Left forelimb (tissue), 1 donor: Measurements from ENCODE around the gene PACS2.
"Not testable (repeated sequence)": the region's sequence is repeated elsewhere in the genome, so short reads cannot be mapped to it uniquely, and the experiment has no call there.

Experiments used
- DNase-seq: peaks from one replicate; pipeline ENCODE4 v3.0.0-alpha.2; 2018; ENCODE audit warnings: low spot score

Gene PACS2

GRCh38 chr14:105314287-105315200 is at the start of gene PACS2:
Gene PACS2, plus strand, starts transcription at chr14:105314748. Its CDS starts 171 bp downstream, at chr14:105314919.
- peak; percentile 84 for DNase-seq

GRCh38 chr14:105267820-105268548 is 46.6 kb upstream of the PACS2 start:
- DNase-seq, result no peak

DNA sequence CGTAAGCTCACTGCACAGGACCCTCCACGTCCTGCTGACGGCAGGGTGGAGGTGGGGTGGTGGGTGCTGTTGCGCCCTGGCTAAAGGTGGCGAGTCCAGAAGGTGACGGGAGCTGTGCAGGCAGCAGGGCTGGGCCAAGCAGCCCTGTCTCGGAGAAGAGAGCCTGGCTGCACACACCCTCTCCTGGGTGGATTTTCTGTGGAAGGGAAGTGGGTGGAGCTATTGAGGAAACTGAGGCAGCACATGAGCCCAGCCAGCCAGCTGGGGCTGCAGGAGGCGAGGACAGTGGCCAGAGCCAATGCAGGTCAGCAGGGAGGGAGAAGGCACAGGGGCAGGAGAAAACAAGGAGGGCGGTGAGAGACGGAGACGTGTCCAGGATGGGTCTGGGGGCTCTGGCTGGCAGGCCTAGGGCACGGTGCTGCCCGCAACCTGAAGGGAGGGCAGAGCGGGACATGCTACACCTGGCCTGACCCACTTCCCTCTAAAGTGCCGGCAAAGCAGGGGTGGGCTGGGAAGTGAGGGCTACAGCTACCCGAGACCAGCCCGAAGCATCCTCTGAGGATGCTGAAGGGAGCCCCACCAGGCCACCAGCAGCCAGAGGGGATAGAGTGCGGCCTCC is 45.7 kb upstream of the PACS2 start:
- DNase-seq, result no peak

DNA sequence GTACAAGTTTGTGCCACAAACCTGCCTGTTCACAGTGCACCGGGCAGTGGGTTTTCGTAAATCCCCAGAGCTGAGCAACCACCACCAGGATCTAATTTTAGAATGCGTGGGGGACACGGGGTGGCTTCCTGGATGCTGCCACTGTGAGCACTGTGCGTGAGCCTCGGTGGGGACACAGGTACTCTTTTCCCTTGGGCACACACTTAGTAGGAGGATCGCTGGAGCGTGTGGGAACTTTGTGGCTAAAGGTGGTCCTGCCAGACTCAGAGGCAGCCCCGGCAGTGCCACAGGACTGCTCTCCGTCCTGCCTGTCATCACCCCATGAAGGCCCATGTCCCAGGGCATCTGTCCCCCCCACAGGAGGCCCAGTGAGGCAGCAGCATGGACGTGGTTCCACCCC is 45.1 kb upstream of the PACS2 start:
- no peak for DNase-seq

- no peak for DNase-seq
Observed at GRCh38 chr14:105271224-105271890, 43.2 kb upstream of the PACS2 start.

DNA sequence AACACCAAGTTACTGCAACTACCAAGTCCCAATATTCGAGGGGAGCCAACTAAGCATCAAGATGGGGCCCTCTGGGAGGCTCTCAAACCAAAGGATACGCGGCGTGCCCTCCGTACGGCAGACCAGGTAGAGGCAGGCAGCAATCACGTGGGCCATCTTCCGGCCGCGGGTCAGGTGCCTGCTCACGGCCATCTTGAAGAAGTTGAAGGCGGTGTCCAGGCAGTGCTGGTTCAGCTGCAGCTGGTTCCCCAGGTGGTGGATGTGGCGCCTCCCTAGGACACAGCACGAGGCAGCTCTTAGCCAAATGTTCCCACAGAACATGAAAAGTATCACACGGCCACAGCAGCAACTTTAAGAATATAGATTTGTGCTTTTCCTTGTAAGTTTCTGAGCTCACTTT is 41.9 kb upstream of the PACS2 start:
- no peak for DNase-seq

DNA sequence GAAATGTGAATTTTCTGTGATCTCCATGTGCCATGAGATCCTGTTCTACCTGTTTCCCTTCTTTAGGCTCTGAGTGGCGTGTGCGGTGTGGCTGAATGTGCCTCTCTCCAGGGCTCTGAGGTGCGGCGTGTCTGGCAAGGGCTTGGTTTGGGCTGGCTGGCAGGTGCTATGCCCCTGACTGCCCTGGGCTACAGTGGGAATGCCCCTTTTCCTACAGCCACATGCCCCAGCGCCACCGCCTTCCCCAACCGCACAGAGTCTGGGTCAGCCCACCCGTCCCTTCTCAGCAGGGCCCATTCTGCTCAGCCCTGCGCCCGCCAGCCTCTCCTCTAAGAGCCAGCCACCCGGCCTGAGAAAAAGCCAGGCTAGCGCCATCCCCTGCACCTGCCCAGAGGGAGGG is 41.5 kb upstream of the PACS2 start:
- DNase-seq, result no peak

- no peak for DNase-seq
Observed at GRCh38 chr14:105274637-105275036, 39.9 kb upstream of the PACS2 start.

DNA sequence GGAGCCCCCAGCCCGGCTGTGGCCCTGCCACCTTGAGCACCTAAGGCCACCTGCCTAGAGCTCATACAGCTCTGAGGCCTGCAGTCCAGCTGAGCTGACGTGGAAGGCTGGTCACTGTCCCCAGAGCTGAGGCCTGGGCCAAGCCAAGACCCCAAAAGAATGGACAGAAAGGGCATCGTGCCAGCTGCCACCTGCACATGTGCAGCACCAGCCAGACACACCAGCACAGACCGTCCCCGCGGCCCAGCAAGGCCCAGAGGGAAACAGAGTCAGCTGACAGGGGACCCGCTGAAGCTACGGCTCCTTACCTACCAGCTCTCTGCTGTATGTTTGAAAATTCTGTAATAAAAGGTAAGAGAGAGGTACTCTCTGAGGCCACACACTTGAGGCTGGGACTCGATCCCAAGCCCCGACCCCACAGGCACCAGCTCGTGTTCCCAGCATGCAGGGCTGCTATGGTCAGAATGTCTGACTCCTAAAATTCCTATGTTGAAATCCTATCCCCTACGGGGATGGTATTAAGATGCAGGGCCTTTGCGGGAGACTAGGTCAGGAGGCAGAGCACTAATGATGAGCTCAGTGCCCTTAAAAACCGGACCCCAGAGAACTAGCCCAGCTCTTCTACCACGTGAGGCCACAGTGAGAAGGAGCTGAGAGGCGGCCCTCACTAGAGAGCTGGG is 39.1 kb upstream of the PACS2 start:
- no peak for DNase-seq

- not testable (repeated sequence) for DNase-seq
Observed at GRCh38 chr14:105277448-105277847, 37.1 kb upstream of the PACS2 start.

DNA sequence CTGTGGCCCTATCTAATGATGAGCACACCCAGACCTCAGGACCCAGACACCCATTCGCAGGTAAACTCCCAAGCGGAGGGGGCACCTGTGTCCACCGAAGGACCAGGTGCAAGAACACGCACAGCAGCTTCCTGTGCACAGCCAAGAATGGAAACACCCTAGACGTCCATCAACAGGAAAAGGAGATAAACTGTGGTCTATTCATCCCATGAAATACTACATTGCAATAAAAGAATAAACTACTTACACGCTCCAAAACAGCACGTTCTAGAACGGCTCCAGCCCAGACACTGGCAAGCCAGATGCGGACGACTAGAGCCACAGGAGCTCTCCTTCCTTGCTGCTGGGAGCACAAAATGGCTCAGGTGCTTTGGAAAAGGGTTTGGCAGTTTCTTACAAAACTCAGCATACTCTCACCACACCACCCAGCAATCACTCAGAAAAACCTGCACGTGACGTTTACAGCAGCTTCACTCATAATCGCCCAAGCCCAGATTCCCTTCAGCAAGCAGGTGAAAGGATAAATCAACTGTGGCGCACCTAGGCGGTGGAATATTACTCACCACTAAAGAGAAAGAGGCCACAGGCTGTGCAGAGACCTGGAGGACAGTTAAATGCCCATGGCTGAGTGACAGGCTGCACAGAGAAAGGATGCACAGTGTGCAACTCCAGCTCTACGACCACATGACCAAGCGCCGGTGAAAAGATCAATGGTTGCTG is 34.7 kb upstream of the PACS2 start:
- no peak for DNase-seq

GRCh38 chr14:105280525-105280924 is 34.0 kb upstream of the PACS2 start:
- no peak for DNase-seq

DNA sequence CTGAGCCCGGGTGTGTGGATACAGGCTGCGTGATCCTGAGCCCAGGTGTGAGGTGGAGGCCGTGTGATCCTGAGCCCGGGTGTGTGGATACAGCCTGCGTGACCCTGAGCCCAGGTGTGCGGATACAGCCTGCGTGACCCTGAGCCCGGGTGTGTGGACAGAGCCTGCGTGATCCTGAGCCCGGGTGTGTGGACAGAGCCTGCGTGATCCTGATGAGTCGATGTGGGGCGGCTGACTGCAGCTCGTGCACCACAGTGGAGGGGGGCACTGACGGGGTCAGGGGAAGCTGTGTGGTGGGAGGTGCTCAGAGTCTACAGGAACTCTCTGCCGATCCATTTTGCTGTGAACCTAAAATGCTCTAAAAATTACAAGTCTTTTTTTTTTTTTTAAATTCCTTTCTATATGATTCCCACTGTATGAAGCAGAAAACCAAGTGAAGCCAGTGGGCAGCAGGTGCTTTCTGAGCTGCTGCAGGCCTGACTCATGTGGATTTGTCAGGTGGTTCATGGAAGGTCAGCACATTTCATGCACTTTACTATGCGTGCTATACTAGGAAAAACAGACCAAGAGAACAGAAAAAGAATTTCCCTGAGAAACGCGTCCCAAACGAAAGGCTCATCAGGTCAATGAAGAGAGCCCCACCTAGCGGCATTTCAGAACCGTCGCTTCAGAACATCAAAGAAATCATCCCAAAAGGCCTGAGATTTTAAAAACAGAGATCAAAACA is 33.0 kb upstream of the PACS2 start:
- no peak for DNase-seq

- DNase-seq, result no peak
Observed at GRCh38 chr14:105282098-105282725, 32.3 kb upstream of the PACS2 start.

DNA sequence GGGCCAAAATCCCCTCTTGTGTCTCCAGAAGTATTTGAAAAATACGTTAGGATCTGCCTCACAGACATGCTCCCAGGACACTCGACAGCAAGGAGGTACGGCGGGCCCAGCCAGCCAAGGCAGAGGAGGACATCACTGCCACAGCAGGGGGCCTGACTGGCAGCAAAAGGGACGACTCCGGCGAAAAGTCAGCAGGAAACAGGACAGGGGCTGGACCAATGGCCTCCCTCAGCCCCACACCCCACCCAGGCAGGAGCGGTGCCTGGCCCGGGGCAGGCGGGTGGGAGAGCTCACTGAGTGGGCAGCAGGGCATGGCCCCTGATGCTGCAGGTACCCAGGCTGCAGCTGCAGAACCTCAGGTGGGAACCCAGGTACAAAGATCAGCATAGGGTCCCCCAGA is 31.5 kb upstream of the PACS2 start:
- no peak for DNase-seq

- DNase-seq, result no peak
Observed at GRCh38 chr14:105283899-105284298, 30.6 kb upstream of the PACS2 start.

DNA sequence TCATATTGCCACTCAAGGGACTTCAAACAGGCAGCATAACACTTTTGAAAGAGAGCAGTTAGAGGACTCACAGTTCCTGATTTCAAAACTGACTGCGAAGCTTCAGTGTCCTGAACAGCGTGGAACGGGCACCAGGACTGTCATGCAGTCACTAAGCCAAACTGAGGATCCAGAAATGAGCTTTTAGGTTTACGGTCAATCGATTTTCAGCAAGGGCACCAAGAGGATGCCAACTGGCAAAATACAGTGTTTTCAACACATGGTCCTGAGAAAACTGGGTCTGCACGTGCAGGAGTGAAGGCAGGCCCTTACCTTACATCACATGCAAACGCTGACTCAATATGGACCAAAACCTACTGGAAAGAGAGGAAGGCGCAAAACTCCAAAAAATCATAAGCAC is 29.4 kb upstream of the PACS2 start:
- DNase-seq, result no peak

DNA sequence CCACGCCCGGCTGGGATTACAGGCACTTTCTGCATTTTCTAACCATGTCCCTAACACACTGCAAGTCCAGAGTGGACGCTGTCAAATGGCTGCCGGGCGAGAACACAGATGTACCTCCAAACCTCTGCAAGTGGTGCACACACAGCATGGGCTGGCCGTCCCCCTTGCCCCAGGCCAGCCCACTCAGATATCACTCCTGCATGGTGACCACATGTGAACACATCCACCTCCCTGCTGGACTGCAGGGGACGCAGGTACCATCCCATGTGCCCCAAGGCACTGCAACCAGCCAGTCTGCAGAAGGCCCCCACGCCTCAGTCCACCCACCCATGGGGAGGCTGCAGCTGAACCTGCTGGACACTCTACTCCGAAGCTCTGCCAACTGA is 27.8 kb upstream of the PACS2 start:
- DNase-seq, result no peak

DNA sequence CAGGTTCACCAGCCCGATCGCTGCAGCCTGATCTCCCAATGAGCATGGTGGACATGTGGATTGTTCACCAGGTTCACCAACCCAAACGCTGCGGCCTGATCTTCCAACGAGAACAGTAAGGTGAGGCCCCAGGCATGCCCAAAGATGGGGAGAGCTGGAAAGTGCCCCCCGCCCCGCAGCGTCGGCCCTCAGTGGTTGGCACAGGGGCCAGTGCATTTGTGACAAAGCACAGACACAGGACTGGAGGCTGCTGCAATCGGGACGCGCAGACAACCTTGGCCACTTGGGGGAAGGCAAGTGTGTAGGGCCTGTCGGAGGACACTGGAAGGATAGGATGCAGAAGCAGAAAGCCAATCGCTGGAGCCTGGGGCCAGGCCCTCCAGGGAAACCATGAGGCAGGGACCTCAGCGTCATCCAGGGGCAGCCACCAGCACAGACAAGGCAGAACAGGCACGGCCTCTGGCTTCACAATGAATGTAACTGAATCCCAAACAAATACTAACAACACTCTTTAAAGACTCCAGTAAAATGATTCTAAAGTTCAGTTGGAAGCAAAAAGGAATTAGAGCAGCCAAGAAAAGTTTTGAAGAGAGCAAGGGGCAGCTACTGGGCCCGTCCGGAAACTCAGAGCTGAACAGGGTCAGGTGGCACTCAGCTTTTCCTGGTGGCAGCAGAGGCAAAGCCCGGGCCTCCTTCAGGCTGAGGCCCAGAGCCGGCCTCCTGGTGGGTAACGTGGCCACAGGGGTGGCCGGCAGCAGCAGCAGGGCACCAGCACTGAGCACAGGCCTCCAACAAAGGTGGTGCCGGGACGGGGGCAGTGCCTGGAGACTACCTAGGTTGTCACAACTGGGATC is 27.1 kb upstream of the PACS2 start:
- DNase-seq, result no peak
